ENCODE data around the gene SKAP1. TPM values are rescaled to one million over a fixed set of nuclear protein-coding genes. Genes with fewer than 3 reads are reported as not detected.

The SKAP1 gene
- total RNA-seq, 2 experiments from 2014 or later = 1.2 TPM; not detected in 1

GRCh38 chr17:48107137-48108055 lies 322.6 kb downstream of the SKAP1 start, which contains the start of gene SNX11:
SNX11 (plus strand) TSS chr17:48107766; CDS start chr17:48112044, 4,278 bp downstream.
- ChIA-PET CTCF (ENCODE audit: unreplicated experiment) (interaction anchor here (0.9 to 1.0 kb wide), 2 partner anchors 59 to 160 kb away, joined by 3 to 4 read pairs; no protein-coding TSS in a partner anchor), POLR2A (interaction anchor here (1.9 kb wide), 1 partner anchor 11 kb away, joined by 9 read pairs; no protein-coding TSS in a partner anchor)
- H3K36me3 ChIP-seq (ENCODE audit: insufficient read depth, low read length) = peaks cover 6% of the 10 kb centered on the region; the same call in 1 of the 2 replicates
- peak within 1 kb of the TSS; percentile 94 for H3K4me3 ChIP-seq (ENCODE audit: low read depth, low read length, poor library complexity, severe bottlenecking)
- peak within 1 kb of the TSS; percentile 61 for H3K27ac ChIP-seq (ENCODE audit: low read depth, low read length, poor library complexity, severe bottlenecking)
- intact Hi-C loops (cut with micrococcal nuclease; ENCODE audit: unreplicated experiment) = loop anchor here (2.0 kb wide), 1 partner anchor 59 kb away; the partner anchor contains the start of gene NFE2L1
- H3K4me1 ChIP-seq (ENCODE audit: insufficient read depth, low read length, poor library complexity, severe bottlenecking) = peaks cover 23% of the 10 kb centered on the region
- H3K4me2 ChIP-seq (ENCODE audit: low read length) = peak within 1 kb of the TSS; percentile 73
- peak within 1 kb of the TSS; percentile 91 for H2AFZ ChIP-seq (ENCODE audit: low read length)
- TSS peak; percentile 86 for BruUV-seq (replicated peaks)
- H3K79me2 ChIP-seq (ENCODE audit: insufficient read depth, low read depth, low read length) = peaks cover 15% of the 10 kb centered on the region; the same call in 1 of the 2 replicates
- DNase-seq (ENCODE audit: low spot score) = peak; percentile 86
- H3K9me2 ChIP-seq (ENCODE audit: insufficient read depth, low read length) = no peaks in the 10 kb centered on the region
- H3K9me3 ChIP-seq (ENCODE audit: low read length) = peaks cover 8% of the 10 kb centered on the region; the same call in 1 of the 2 replicates
- no peaks in the 10 kb centered on the region for H4K20me1 ChIP-seq (ENCODE audit: insufficient read depth, low read length)
- TF ChIP-seq CTCF (conservative IDR thresholded peaks at IDR 0.05; ENCODE audit: low read length) = peak; percentile 48; the same call in 1 of the 2 replicates
- no peak for TF ChIP-seq EZH2phosphoT487 (IDR thresholded peaks at IDR 0.05; ENCODE audit: borderline replicate concordance, low read depth, low read length)

- Histone ChIP-seq H3K4me2 (ENCODE audit: low read length) (peak overlapping the region; percentile 73), H2AFZ (ENCODE audit: low read length) (peak overlapping the region; percentile 91), H3K27ac (ENCODE audit: low read depth, low read length, poor library complexity, severe bottlenecking) (no peak overlapping the region), H3K36me3 (ENCODE audit: insufficient read depth, low read length) (no peaks in the 10 kb centered on the region), H4K20me1 (ENCODE audit: insufficient read depth, low read length) (no peaks in the 10 kb centered on the region), H3K9me3 (ENCODE audit: low read length) (peaks cover 8% of the 10 kb centered on the region; the same call in 1 of the 2 replicates), H3K4me3 (ENCODE audit: low read depth, low read length, poor library complexity, severe bottlenecking) (peak overlapping the region; percentile 94), H3K4me1 (ENCODE audit: insufficient read depth, low read length, poor library complexity, severe bottlenecking) (peaks cover 27% of the 10 kb centered on the region), H3K79me2 (ENCODE audit: insufficient read depth, low read depth, low read length) (peaks cover 15% of the 10 kb centered on the region; the same call in 1 of the 2 replicates), H3K9me2 (ENCODE audit: insufficient read depth, low read length) (no peaks in the 10 kb centered on the region)
- no peak for TF ChIP-seq CTCF (conservative IDR thresholded peaks at IDR 0.05; ENCODE audit: low read length)
- TF ChIP-seq EZH2phosphoT487 (IDR thresholded peaks at IDR 0.05; ENCODE audit: borderline replicate concordance, low read depth, low read length) = no peak
- ChIA-PET POLR2A (interaction anchor here (0.9 kb wide), 1 partner anchor 52 kb away, joined by 3 read pairs; no protein-coding TSS in a partner anchor), CTCF (ENCODE audit: unreplicated experiment) (no interaction called here)
- BruUV-seq (replicated peaks) = no TSS peak
- intact Hi-C loops (cut with micrococcal nuclease; ENCODE audit: unreplicated experiment) = loop anchor here (2.0 kb wide), 1 partner anchor 58 kb away; the partner anchor contains the start of gene NFE2L1
- no peak for DNase-seq (ENCODE audit: low spot score)
These were observed 323.2 kb downstream of the SKAP1 start for GRCh38 chr17:48106802-48107136.

Data from OCI-LY7 (cell line).